Measurements from ENCODE around the gene SNCB.

Gene SNCB

DNA sequence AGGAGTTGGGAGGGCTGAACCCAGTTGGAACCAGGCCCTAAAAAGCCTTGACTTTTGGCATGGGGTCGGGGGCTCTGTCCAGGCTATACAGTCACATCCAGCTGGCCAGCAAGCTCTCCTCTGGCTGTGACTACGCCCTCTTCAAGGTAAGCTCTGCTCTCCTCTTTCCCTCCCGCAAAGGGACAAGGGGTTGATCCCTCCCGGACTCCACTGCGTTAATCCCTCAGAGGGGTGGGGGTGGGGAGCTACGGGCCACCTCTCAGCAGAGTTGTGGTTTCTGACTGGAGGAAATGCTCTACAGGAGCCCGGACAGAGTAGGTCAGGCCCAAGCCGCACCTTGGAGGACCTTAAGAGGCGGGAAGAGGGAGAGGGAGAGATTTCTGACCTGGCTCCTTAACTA lies 14.0 kb upstream of the SNCB start:
- no peak for DNase-seq

DNA sequence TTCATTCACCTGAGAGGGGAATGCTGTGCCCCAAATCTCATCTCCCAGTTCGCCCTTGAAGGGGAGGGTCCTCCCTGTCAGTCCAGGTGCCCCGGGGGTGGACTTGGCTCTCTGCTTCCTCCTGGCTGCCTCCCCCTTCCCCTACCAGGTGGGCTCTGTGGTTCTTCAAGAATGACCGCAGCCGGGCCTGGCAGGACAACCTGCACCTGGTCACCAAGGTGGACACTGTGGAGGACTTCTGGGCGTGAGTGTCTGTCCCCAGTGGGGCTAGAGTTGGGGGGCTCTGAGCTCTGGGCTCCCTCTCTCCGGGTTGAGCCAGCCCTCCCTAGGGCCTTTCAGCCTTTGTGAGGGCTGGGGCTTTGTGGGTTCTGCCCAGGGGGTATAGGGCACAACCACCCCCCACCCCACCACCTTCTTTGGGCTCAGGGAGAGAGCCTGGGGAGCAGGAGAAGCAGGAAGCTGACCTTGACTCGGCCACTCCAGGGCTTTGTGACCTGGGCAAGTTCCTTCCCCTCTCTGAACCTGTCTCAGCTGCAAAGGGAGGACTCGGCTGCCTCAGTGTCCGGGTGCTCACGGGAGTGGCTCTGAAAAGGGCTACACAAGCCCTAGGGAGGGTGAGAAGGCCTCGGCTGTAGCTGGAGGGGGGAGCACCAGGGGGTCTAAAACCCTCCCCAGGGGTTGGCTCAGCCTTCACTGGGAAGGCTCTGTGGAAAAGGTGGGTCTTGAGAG lies 13.3 kb upstream of the SNCB start:
- no peak for DNase-seq

DNA sequence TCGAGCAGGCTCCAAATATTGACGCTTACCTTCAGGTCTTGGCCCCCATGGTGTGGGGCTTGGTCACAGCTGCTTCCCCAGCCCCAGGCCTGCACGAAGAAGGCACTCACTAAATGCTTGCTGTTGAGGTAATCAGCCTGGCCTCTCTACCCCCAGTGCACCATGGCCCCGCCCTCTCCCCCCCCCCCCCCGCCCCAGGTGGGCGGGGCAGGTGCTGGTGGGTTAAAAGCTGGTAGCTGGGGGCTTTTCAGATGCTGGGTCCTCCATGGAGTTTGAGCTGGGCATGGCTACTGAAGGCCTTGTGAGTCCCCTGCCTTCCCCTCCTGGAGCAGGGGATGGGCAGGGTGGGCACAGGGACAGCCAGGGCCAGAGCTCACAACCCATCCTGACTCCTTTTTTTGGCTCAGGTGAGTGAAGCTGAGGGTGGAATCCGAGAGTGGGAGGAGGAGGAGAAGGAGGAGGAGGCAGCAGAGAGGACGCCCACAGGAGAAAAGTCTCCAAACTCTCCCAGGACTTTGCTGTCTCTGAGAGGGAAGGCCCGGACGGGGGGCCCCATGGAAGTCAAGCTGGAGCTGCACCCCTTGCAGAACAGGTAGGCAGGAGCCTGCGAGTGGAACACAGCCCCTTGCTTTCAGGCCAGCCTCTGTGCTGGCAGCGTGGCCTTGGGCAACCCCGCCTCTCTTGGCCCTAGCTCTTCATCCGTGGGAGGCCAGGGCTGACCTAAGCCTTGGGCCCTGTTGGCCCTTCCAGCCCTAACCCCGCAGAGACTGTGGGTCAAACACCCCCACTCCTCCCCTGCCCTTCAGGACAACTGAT lies 12.5 kb upstream of the SNCB start:
- no peak for DNase-seq

DNA sequence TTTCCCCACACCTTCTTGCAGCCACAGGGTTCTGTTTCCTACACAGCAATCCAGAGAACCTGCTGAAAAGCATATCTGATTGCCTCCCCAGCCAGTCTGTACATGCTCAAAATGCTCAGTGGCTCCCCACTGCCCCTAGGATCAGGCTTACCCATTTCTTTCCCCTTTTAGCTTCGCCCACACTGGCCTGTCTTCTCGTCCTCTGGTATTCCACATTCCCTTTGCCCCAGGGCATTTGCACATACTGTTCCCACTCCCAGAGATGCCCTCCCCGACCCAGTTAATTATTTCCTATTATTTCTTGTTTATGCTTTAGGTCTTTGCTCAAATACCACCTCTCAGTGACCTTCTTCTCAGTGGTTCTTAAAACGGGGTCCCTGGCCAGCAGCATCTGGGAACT lies 10.3 kb upstream of the SNCB start:
- no peak for DNase-seq

DNA sequence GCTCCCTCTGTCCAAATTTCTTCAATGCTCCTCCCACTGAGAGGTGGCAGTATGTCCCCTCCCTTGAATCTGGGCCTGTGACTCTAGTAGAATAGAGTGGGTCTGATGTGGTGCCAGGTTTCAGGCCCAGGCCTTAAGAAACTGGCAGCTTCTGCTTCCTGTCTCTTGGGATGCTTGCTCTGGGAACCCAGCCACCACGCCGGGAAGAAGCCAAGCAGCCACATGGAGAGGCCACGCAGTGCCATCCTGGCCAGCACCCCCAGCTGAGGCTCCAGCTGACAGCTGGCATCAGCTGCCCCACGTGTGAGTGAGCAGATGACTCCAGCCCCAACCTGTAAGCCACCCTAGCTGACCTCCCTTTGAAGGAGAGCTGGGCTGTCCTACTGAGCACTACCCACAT lies 9.6 kb upstream of the SNCB start:
- DNase-seq: no peak

DNA sequence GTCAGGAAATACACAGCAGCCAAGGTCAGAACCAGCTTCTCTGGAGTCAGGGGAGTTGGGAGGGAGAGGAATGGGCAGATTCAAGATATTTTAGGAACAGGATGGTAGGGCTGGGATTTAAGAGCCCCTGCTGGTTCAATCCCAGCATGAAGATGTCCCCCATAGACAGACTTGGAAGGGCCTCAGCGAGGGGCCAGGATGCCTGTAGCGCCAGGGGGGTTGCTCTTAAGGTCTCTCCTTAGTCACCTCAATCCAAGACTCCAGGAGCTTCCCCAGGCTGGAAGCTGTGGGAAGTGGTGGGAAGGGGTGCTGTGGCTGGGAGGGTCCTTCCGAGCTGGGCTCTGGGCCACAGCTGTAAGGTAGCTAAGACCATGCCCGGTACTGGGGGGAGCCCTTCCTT lies 8.9 kb upstream of the SNCB start:
- no peak for DNase-seq

DNA sequence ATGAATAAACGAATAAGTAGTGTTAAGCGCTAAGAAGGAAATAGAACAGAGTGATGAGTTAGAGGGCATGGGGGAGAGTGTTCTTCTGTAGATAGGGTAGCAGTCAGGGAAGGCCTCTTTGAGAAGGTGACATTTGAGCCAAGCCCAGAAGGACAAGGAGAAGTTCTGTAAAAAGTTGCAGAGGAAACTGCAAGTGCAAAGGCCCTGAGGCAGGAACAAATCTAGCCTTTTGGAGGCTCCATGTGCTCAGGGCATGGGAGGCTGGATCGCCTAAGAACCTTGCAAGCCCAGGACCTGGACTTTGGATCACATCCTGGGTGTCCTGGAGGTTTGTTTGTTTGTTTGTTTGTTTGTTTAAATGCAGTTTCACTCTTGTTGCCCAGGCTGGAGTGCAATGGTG lies 8.1 kb upstream of the SNCB start:
- no peak for DNase-seq

DNA sequence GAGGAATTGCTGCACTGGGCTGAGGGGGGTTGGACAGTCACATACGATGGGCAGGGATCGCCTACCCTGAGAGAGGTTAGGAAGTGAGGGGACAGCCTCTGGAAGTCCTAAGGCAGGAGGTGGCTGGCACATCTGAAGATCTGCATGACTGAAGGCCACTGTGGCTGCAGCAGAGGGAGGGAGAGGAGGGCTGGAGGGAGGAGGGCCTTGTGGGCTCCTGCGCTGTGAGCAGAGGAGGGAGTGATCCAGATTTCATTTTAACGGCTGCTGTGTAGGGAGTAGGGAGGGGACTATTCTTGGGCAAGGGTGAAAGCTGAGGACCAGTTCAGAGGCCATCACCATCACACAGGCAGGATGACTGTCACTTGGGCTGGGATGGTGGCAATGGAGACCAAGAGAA lies 7.2 kb upstream of the SNCB start:
- no peak for DNase-seq

DNA sequence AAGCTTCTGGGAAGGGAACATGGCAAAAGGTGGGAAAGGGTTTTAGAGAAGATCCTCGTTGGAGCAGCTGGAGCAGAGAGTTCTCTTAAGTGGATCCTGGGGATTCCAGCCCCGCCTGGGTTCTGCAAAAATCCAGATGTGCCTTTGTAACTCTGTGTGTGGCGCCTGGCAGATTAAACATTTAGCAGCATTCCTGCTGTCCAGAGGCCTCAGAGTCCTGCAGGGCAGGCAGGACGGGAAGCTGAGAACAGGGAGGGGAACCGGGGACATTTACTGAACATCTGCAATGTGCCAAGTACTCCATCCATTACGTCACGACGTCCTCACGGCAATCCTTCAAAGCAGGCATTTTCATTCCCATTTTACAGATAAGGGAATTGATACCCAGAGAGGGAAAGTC lies 6.1 kb upstream of the SNCB start:
- no peak for DNase-seq

DNA sequence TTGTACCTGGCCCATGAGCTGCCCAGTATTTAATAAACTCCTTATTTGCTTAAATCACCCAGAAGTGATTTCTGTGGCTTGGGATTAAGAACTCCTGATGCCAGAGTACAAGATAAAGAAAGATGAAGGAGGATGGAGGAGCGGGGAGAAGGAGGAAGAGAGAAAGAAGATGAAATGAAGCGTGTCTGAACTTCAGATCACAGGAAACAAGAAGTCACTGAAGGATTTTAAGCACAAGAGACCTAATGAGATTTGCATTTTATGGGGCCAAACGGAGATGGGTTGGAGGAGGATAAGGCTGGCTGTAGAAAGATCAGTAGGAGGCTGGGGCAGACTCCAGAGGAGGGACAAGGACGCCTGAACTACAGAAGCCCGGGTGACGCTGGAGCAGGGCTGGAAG lies 3.3 kb upstream of the SNCB start:
- DNase-seq: no peak

DNA sequence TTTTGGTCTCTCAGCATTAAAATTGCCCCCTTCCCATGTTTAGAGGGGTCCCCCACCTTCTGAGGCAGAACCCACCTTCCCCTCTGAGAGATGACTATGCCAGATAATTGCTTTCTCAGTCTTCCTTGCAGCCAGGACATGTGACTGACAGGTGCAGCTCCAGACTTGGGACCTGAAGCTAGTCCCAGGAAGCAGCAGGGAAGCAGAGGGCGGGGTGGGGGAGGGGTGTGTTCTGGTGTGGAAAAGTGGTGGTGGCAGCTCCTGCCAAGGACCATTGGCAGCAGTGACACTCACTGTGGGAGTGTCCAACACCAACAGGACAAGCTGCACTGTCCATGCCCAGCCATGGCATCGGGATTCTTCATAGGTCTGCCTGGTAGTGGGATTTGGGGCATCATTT lies 2.4 kb upstream of the SNCB start:
- DNase-seq: no peak

DNA sequence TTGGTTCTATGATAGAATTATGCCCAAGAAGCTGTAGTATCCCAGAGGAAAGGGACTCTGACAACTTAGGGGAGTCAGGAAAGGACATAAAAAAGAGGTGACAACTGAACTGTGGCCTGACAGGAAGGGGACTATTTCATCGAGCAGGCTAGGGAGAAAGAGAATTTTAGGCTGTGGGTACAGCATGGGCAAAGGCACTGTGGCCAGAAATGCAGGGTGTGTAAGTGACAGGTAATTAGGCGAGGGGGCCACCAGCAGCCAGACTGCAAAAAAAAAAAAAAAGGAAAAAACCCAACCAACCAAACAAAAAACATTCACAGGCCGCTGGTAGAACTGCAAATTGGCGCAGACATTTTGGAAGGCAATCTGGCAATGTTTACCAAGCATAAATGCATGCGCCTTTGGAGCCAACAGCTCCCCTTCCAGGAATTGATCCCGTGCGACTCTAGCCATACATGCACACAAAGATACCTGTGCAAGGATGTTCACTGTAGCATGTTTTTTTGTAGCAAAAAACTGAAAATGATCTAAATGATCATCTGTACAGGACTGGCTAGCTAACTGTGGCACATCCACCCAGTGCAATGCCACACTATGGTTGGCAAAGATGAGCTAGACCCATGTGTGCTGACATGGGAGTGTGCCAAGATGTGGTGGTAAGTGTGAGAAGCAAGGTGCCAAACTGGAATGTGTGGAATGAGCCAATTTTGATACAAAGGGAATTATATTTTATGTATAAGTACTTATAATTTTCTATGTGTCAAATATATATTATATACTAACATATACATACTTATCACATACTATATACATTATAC lies 1.3 kb upstream of the SNCB start:
- no peak for DNase-seq

DNA sequence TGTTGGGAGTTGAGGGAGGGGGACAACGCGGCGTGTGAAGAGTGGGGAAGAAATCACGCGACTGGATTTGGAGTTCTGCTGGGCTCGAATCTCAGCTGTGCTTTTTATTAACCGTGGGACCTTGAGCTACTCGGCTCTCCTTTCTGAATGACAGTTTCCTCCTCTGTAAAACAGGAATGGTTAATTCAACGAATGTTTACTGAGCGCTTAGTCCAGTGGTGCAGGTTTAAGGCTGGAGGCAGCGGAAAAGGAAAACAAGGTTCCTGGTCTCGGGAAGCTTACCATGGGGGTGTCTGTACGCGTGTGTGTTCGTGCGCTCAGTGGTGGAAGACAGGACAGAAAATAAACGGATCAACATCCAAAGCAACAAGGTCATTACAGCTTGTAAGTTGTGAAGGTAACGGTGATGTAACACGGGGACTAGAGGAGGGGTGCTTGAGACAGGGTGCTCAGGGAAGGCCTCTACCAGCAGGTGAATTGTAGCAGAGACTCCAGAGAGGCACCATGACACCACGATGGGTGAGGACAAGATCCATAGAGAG lies 418 bp upstream of the SNCB start:
- no peak for DNase-seq

DNA sequence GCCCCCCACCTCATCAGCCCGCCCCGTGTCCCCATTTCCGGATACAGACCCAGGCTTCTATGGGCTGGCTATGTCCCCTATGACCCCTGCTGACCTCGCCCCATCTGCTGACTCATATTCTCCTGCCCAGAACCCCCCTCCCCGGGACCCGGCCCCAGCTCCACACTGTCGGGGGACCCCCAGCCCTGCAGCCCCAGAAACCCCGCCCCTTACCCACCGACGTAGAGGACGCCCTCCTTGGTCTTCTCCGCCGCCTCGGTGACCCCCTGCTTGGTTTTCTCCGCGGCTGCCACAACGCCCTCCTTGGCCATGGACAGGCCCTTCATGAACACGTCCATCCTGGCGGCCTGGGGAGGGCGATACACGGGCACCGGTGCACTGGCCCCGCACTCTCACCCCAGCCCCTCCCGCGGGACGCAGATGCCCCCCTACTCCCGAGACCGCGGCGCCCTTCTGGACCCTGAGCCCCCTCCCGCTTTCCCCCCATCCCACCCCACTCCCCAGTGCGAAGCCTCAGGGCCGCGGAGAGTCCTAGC lies 949 bp downstream of the SNCB start:
- no peak for DNase-seq

DNA sequence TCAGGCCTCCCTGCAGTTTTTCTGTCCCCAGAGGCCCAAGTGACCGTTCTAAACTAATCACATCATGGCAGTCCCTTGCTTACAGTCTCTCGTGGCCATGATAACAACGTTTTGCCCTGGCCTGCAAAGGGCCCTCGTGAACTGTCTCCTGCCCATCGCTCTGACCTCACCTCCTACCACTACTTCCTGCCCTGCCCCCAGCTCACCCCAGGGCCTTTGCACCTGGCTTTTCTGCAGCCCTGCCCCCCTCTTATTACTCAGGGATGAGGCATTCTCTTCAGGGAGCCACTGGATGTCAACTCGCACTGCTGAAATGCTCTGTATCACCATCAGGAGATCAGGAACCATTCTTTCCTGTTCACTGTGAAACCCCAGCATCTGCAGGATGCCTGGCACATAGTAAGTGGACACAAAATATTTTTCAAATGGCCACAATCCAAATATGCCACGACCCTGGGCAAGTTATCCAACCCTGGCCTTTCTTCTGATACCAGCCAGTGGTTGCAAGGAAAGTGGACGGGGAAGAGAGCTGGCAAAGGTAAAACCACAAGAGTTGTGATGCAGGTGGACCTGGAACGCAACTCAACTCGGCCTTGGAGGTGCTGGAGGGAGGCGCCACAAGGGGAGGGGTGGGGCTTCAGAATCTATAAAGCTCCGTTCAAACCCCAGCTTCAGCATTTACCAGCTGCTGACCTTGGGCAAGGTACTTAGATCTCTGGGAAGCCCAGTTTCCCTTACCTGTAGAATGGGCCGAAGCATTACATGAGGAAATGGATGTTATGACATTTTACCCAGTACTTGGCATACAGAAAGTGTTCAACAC lies 1.7 kb downstream of the SNCB start:
- DNase-seq: no peak

DNA sequence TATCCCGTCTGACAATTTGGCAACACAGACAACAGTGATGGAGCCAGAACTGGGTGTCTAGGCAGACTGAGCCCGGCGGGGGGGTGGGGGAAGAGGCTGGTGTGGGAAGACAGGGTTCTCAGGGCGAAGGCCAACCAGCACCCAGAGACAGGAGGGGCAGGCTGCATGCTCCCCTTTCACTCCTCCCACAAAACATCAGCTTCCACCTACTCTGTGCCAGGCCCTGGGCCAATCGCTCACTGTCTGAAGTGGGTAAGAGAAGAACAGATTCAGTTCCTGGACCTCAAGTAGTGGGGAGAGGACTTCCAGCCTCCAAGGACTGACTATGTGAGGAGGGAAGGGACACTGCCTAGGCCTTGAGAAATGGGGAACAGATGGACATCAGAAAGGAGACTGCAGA lies 2.8 kb downstream of the SNCB start:
- no peak for DNase-seq

DNA sequence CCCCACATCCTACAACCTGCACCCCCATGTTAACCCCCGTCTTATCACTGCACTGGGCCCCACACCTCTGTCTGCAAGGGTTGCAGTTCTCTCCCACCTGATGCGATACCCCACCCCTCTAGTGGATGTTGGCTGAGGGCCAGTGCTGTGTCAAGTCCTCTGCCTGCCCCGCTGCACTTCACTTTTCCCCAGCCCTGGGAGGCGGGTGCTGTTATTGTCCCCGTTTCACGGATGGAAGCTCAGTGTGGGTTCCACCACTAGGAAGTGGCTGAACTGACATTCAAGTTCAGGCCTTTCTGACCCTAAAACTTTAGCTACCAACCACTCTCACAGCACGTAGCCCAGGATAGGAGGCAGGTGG lies 3.5 kb downstream of the SNCB start:
- DNase-seq: no peak

DNA sequence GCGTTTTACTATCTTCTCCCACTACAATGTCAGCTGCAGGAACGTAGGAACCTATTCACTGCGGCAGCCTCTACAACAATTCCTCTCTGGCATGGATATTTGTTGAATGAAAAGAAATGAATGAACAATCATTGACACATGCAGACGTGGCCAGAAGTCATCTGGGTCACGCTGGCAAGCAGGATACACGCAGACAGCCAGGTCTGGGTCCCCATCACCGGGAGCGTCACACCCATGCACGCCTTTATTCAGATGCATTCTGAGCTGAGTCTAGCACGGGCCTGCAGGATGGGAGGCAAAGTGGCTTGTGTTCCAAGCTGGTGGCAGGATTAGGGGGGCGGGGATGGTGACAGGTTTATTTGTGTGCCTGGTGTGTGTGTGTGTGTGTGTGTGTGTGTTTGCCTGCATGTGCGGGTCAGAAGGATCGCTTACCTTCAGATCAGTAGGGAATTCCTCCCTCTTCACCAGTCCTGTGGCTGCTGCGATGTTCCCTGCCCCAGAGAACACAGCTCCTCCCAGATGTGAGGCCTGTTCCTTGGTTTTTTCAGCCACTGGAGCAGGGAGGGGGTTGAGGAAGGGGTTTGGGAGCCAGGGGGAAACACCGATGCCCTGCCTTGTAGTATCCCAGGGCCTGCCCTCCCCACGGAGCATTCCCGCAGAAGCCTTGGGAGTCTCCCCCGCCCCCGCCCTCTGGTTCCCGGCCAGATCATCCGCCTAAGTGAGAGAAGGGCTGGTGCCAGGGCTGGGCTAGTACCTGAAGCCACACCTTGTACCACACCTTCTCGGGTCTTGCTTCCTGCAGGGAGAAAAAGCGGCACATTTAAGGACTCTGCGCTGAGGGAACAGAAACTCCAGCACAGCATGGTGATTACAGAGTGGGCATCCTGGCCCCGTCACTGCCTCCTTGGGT lies 4.1 kb downstream of the SNCB start:
- DNase-seq: no peak

DNA sequence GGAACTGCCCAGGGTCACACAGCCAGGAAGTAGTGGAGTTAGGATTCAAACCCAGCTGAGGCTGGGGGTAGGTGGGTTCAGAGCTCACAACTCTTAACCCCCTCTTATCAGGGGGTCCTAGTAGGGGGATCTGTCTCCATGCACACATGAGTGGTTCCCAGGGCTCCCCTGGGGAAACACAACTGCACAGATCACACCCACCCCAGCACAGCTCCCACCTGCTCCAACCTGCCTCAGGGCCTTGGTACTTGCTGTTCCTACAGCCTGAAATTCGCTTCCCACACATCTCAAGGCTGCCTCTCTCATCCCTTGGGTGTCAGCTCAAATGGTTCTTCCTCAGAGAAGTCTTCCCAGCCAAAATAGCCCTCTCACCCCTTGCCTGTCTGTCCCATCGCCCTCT lies 4.8 kb downstream of the SNCB start:
- no peak for DNase-seq

DNA sequence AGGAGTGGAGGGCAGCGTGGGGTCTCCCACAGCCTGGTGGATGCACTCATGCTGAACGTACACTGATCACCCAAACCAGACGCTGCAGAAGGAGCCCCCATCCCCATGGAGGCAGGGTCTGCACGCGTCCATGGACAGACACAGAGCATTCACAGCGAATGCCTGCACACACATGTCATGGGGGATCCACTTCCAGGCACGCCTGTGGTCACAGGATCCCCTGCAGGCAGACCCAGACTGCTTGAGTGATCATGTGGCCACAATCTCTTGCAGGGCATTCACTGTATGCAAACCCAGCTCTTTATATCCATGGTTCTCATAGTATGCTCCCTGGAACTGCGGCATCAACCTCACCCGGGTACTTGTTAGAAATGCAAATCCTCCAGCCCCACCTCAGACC lies 5.4 kb downstream of the SNCB start:
- DNase-seq: no peak

DNA sequence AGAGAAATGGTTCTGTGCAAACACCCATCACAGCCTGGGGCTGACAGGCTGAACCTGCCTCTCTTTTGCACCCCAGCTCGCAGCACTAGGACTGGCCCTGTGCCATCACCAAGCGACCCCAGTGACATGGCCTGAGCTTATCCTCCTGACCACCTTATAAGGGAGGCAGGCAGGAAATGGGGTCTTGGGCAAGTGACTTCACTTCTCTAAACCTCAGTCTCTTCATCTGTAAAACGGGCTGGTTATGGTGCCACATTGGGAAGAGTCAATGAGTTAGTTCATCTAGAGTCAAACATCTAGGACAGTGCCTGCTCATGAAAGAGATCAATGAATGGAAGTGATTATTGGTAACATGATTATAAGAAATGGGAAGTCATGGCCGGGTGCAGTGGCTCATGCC lies 6.2 kb downstream of the SNCB start:
- DNase-seq: no peak

Measured in activated gamma-delta T cell treated with Interleukin-2 at 50 U/mL for 16 hours (primary cell).